H7 (cell line): ENCODE measurements around the gene MUSTN1. TPM values are rescaled to one million over a fixed set of nuclear protein-coding genes. Genes with fewer than 3 reads are reported as not detected.
A peak's percentile ranks its signal among the peaks of the same experiment; 100 is the strongest.

Experiments
- DNase-seq: peaks from one replicate; pipeline ENCODE4 v3.0.0; 2012
- H3K27me3 ChIP-seq: 2 replicates; pipeline ENCODE4 v1.6.0; 2011; ENCODE audit warnings: mild to moderate bottlenecking, low read length; ENCODE audit not compliant: control insufficient read depth, insufficient read depth
- H3K36me3 ChIP-seq: replicated peaks from 2 replicates; pipeline ENCODE4 v1.5.1; 2011; ENCODE audit warnings: low read length; ENCODE audit not compliant: control insufficient read depth, insufficient read depth
- H3K4me3 ChIP-seq: 2 replicates; pipeline ENCODE4 v1.5.1; 2011; ENCODE audit warnings: low read depth, mild to moderate bottlenecking, control low read depth, low read length, moderate library complexity; ENCODE audit not compliant: insufficient read depth
- total RNA-seq: library from RNA; depleted of rRNA; stranded (reverse); fragments of >200 nt; shearing (Covaris generic); gene quantifications from 2 replicates; pipeline ENCODE4 v1.2.3, GENCODE V29; 2014

Gene MUSTN1
- total RNA-seq, 1 experiment from 2014 or later = 0.97 TPM

DNA sequence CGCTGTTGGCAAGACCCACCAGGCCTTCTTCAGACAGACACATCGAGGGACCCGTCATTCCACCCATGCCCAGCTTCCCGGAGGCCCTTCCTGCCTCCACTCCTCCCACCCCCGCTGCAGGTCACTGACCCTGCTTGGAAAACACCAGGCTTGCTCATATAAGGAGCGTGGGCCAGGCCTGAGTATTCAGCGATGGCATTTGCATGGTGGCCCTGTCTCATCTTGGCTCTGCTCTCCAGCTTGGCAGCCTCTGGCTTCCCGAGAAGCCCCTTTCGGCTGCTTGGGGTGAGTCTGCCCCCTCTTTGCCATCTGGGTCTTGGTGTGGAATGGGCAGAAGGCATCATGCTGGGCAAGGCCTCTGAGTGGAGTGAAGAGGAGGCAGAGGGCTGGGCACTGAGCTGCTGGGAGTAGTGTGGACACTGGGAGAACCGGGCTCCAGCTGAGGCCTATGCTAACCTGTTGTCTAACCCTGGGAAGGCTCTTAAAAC is 40.2 kb downstream of the MUSTN1 start, which contains the start of gene ITIH3:
ITIH3 (plus strand) TSS at position 185 of the 488 bp plus-strand sequence; CDS start at position 193, 8 bp downstream.
- Histone ChIP-seq H3K4me3 (no peak within 1 kb of the TSS), H3K36me3 (no peaks in the 10 kb centered on the region), H3K27me3 (no peaks in the 10 kb centered on the region)
- no peak for DNase-seq

DNA sequence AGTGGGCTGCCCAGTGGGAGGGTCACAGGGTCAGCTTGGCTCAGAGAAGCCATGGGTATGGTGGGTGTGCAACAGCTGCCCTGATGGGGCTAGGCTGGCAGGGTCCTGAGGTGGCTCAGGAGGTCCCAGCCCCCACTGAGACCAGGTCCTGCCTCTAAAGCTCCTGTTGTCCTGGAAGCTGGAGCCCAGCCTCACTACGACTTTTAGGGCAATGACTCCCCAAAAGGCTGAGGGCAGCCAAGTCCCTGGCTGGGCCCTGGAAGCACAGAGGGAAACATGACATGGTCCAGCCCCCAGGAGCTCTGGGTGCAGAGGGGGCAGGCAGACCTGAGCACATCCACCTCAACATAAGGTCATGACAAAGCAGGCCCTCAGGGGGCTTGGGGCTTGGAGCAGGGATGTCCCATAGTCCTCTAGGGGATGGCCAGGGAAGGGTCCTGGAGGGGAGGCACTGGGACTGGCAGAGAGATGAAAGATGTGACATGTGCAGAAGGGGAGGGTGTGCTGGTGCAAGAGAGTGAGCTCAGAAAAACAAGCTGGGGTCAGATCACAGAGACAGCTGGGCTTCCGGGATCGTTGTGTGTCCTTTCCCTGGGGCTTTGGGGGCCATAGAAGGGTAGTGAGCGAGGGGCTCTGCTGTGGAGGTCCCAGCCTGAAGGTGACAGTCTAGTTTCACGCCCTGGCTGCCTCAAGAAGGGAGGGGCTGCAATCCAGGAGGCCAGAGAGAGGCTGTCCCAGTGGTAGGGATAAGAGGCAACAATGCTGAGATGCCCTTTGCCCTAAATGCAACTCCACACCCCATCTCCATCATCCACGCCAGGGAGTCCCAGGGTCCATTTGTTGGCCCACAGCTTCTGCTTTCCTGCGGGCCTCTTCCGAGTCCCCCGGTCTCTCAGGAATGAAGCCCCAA is 40.9 kb downstream of the MUSTN1 start:
- Histone ChIP-seq H3K4me3 (no peak overlapping the region), H3K36me3 (no peaks in the 10 kb centered on the region), H3K27me3 (no peaks in the 10 kb centered on the region)
- no peak for DNase-seq

DNA sequence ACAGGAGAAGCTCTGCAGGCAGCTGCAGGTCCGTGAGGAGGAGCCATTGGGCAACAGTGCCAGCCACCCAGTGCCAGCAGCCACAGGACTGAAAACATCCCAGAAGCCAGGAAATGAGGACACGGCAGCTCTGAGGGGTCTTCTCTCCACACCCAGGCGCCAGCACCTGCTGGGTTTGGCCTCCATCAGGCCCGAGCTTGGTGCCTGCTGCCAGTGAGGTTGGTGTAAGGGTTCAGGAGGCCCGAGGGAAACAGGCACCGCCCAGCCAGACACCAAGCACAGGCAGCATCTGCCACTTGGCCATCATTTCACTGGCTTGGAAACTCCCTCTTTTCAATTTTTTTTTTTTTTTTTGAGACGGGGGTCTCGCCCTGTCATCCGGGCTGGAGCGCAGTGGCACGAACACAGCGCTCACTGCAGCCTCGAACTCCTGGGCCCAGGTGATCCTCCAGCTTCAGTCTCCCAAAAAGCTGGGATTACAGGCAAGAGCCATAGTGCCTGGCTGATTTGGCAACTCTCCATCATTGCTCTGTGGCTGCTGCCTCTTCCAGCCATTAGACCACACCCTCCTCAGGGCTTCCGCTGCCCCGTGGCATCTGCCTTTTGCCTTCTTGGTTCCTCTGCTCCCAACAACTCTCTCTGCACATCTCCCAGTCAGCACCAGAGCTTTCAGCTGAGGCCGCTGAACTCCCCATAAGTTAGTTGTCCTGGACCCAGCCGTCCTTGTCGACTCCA is 41.7 kb downstream of the MUSTN1 start:
- no peak for DNase-seq
- H3K27me3 ChIP-seq = no peaks in the 10 kb centered on the region
- no peak overlapping the region for H3K4me3 ChIP-seq
- no peaks in the 10 kb centered on the region for H3K36me3 ChIP-seq

DNA sequence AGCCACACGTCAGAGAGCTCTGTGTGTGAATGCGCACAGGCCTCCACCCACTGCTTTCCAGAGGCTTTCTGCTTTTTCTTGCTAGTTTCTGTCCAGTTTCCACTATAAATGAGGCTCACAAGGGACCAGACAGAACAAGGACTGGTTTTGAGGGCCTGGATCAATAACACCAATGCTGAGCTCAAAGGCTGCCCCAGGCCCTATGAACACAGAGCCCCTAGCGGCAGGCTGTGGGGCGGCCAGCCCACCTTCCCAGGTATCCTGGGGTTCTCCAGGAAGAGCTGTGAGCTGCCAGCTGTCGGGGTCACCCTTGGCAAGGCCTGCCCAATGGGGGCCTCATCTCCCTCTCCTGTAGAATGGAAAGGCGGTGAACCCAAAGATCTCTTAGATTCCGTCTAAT is 42.4 kb downstream of the MUSTN1 start:
- peak; percentile 91 for DNase-seq
- H3K36me3 ChIP-seq = no peaks in the 10 kb centered on the region
- H3K4me3 ChIP-seq = no peak overlapping the region
- H3K27me3 ChIP-seq = no peaks in the 10 kb centered on the region

DNA sequence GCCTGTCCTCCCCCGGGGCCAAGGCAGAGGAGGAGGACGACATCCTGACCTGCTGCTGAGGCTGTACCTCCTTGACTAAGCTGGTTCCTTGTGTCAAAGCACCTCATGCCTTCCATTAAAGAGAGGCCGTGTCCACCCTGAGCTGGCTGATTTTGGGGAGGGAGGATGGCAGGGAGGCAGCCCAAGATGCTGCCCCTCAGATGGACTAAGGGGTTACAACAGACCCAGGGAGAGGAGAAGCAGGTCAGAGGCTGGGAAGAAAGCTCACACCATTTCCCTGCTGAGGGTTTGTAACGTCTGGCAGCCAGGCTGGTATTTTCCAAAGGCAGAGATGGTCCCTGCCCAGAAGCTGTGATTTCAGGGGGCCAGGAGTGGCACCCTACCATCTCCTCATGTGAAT is 42.9 kb downstream of the MUSTN1 start:
- H3K4me3 ChIP-seq = no peak overlapping the region
- no peaks in the 10 kb centered on the region for H3K27me3 ChIP-seq
- no peaks in the 10 kb centered on the region for H3K36me3 ChIP-seq
- DNase-seq = no peak

- Histone ChIP-seq H3K4me3 (no peak overlapping the region), H3K36me3 (no peaks in the 10 kb centered on the region), H3K27me3 (no peaks in the 10 kb centered on the region)
- DNase-seq = no peak
Observed at GRCh38 chr3:52791366-52791765, 43.5 kb downstream of the MUSTN1 start.

DNA sequence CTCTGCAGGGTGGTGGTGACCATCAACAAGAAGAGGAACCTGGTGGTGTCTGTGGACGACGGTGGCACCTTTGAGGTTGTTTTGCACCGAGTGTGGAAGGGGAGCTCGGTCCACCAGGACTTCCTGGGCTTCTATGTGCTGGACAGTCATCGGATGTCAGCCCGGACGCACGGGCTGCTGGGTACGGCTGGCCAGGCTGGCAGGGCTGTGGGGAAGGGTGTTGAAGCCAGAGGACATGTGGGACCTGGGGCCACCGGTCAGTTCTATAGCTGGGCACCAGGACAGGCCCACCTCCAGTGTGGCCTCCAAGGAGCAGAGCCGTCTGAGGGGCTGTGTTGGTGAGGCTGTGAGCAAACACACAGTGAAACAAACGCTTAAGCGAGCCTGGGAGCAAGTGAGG is 44.1 kb downstream of the MUSTN1 start:
- Histone ChIP-seq H3K27me3 (no peaks in the 10 kb centered on the region), H3K4me3 (no peak overlapping the region), H3K36me3 (no peaks in the 10 kb centered on the region)
- no peak for DNase-seq

DNA sequence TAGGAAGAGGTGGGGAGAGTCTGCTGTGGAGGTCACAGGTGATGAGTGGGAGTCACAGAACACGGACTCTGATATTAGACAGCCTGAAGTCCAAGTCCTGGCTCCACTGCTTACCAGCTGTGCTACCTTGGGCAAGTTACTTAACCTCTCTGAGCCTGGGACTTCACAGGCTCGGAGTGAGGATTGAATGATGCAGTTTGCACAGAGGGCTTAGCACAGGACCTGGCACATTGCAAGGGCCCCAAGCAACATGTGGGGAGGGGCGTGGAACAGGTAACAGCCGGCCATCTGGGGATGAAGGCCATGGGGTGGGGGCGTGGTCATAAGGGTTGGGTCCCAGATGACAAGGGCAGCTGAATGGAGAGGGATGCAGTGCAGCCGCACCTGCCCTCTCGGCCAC is 44.5 kb downstream of the MUSTN1 start:
- no peak overlapping the region for H3K4me3 ChIP-seq
- DNase-seq = peak; percentile 34
- no peaks in the 10 kb centered on the region for H3K36me3 ChIP-seq
- H3K27me3 ChIP-seq = no peaks in the 10 kb centered on the region

DNA sequence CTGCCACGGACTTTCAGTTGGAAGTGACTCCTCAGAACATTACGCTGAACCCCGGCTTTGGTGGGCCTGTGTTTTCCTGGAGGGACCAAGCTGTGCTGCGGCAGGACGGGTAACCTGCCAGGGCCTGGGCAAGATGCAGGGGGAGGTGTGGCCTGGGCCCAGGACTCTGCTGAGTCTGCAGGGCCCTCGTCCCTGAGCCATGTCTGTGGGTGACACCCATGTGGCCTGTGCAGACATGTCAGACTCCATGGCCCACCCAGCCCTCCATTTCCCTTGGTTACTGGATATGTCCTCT is 45.1 kb downstream of the MUSTN1 start:
- no peaks in the 10 kb centered on the region for H3K27me3 ChIP-seq
- H3K4me3 ChIP-seq = no peak overlapping the region
- DNase-seq = no peak
- no peaks in the 10 kb centered on the region for H3K36me3 ChIP-seq

DNA sequence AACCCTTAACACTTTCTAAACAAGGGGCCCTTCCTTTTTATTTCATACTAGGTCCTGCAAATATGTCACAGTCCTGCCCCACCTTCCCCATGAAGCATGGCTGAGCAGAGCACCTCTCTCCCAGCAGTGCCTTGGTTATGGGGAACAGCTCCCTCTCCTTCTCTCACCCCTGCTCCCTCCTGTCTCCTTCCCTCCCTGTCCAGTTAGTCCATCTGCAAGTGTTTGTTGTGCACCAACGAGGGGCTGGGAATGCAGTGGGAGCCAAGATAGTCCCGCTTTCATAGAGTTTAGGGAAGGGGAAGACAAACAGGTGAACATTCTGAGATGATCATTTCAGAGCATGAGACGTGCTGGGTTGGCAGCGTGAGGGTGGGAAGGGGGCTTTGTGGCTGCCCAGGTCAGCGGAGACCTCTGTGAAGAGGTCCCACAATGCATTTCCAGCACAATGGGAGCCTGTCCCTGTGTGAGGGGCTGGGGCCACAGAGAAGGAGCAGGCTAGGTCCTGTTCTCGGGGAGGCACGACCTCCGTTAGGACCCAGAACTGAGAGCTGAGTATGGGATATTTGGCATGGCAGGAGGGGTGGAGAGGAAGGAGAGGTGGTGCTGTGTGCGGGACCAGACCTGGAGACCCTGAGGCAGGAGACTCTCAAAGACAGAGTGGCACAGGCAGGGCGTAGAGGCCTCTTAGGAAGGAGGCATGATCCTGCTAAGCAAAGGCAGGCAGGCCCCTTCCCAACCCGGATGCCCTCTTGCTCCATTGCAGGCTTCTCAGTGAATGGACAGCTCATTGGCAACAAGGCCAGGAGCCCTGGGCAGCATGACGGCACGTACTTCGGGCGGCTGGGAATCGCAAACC is 45.7 kb downstream of the MUSTN1 start:
- no peak for DNase-seq
- H3K4me3 ChIP-seq = no peak overlapping the region
- no peaks in the 10 kb centered on the region for H3K27me3 ChIP-seq
- no peaks in the 10 kb centered on the region for H3K36me3 ChIP-seq

GRCh38 chr3:52787672-52788625 is 46.9 kb downstream of the MUSTN1 start:
- Histone ChIP-seq H3K4me3 (no peak overlapping the region), H3K27me3 (no peaks in the 10 kb centered on the region), H3K36me3 (no peaks in the 10 kb centered on the region)
- peak; percentile 65 for DNase-seq

GRCh38 chr3:52787246-52787645 is 47.6 kb downstream of the MUSTN1 start:
- Histone ChIP-seq H3K36me3 (no peaks in the 10 kb centered on the region), H3K4me3 (no peak overlapping the region), H3K27me3 (no peaks in the 10 kb centered on the region)
- DNase-seq = peak; percentile 38

DNA sequence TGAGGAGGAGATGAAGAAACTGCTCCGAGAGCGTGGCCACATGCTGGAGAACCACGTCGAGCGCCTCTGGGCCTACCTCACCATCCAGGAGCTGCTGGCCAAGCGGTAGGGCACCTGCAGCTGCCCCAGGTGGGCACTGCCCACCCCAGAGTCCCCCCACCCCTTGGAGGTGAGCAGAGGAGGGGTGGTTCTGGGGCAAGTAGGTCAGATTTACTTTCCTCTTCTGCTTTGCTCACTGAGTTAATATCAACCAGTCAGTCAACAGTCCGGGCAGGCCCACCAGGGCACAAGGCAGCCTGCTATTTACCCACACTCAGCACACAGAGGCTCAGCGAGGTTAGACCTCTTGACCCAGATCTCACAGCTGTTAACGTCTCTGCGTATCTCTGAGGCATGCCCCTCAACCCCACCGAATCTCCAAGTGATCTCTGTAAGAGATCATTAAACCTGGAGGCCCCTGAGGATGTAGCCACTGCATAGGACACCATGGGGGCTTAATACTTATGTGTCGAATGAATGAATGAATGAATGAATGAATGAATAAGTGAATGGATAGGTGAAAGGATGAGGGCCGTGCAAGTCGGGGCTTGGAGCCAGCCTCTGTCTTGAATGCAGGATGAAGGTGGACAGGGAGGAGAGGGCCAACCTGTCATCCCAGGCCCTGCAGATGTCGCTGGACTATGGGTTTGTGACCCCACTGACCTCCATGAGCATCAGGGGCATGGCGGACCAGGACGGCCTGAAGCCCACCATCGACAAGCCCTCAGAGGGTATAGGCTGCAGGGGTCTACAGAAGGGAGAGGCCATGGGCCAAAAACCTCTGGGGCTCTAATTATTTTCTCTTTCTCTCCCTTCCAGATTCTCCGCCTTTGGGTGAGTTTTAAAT is 48.2 kb downstream of the MUSTN1 start:
- Histone ChIP-seq H3K36me3 (no peaks in the 10 kb centered on the region), H3K27me3 (no peaks in the 10 kb centered on the region), H3K4me3 (no peak overlapping the region)
- DNase-seq = no peak
